Adrenal gland (tissue), 5 donors: ENCODE measurements around the gene IL17RD.

ENCODE experiments used
- CTCF ChIP-seq, 6 experiments: fragments of 450-650 bp in 4 of 6; fragments of 200-600 bp in 2 of 6; sonication (generic) in 1 of 6; IDR thresholded peaks; 1 replicate in 5 of 6; 2 replicates in 1 of 6; pipeline versions ENCODE4 v1.5.1 to v1.8.0; 2016 to 2021; ENCODE audit warnings: antibody characterized with exemption in 6 of 6, mild to moderate bottlenecking in 2 of 6, moderate library complexity in 1 of 6
- POLR2A ChIP-seq, 2 donors: fragments of 450-650 bp; IDR thresholded peaks; one replicate each; pipeline ENCODE4 v1.6.1; 2017; ENCODE audit warnings: antibody characterized with exemption in 2 of 2, mild to moderate bottlenecking in 2 of 2, moderate library complexity in 1 of 2
- donor health status: DM: no; HTN: no; CAD: no.

DNA sequence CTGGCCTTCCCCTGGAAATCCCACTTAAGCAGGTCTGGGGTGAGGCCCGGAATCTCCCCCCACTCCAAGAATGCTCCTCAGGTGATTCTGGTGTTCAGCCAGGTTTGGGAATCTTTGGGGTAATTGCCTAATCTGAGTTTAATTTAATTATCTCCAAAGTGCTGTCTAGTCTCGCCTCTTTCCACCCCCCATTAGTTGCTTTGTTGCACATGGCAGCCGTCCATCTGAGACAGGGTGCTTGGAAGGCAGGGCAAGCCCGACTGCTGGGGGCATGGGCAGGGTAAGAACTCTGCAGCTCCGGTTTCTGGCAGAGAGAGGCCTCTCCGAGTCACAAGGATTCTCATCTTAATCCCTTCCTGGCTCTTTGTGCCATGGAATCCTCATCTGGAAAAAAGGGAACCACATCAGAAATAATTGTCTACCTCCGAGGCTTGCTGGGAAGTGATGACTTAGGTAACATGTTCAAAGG lies 15.0 kb downstream of the IL17RD start:
- TF ChIP-seq CTCF (IDR thresholded peaks at IDR 0.05) = no peak
- no peak for TF ChIP-seq POLR2A (IDR thresholded peaks at IDR 0.05)
